OCI-LY3 (cell line): Measurements from ENCODE around the gene DEFB131A.
"Not testable (repeated sequence)": the region's sequence is repeated elsewhere in the genome, so short reads cannot be mapped to it uniquely, and the experiment has no call there.

Experiments used
- H2AFZ ChIP-seq: fragments of 200-600, 300-600 bp; shearing (Covaris generic); 2 replicates; pipeline ENCODE4 v1.6.0; 2014; ENCODE audit warnings: antibody characterized with exemption, low read depth, low read length
- H3K27ac ChIP-seq: fragments of 200-600, 300-600 bp; sonication (generic); 2 replicates; pipeline ENCODE4 v1.5.1; 2014; ENCODE audit warnings: mild to moderate bottlenecking, low read length, moderate library complexity, mixed read lengths
- H3K27me3 ChIP-seq: fragments of 200-600, 300-600 bp; sonication (generic); 2 replicates; pipeline ENCODE4 v1.6.1; 2014; ENCODE audit warnings: low read depth, low read length, mixed read lengths
- H3K36me3 ChIP-seq: fragments of 200-600, 300-600 bp; sonication (generic); replicated peaks from 2 replicates; pipeline ENCODE3; 2014; ENCODE audit warnings: low read depth, low read length, mixed read lengths
- H3K4me1 ChIP-seq: fragments of 300-600, 200-600 bp; sonication (generic); 2 replicates; pipeline ENCODE4 v1.6.1; 2014; ENCODE audit warnings: low read length, mixed read lengths
- H3K4me2 ChIP-seq: fragments of 200-600, 300-600 bp; sonication (generic); 2 replicates; pipeline ENCODE4 v1.6.1; 2014; ENCODE audit warnings: low read length, mixed read lengths
- H3K4me3 ChIP-seq: fragments of 300-600, 200-600 bp; sonication (generic); 2 replicates; pipeline ENCODE4 v1.5.1; 2014; ENCODE audit warnings: antibody characterized with exemption, mild to moderate bottlenecking, low read length, moderate library complexity
- H3K79me2 ChIP-seq: fragments of 300-600, 200-600 bp; shearing (Covaris generic); 2 replicates; pipeline ENCODE4 v1.6.1; 2014; ENCODE audit warnings: mild to moderate bottlenecking, low read length, mixed read lengths
- H3K9ac ChIP-seq: fragments of 300-600, 200-600 bp; shearing (Covaris generic); 2 replicates; pipeline ENCODE4 v1.6.0; 2014; ENCODE audit warnings: mild to moderate bottlenecking, low read length, moderate library complexity
- H3K9me3 ChIP-seq: fragments of 200-600, 300-600 bp; shearing (Covaris generic); 2 replicates; pipeline ENCODE4 v1.6.1; 2014; ENCODE audit warnings: low read length, mixed read lengths; ENCODE audit not compliant: insufficient read depth
- H4K20me1 ChIP-seq: fragments of 200-600, 300-600 bp; sonication (generic); 2 replicates; pipeline ENCODE4 v1.6.1; 2016; ENCODE audit warnings: low read length, mixed read lengths; ENCODE audit not compliant: insufficient read depth

Gene DEFB131A

GRCh38 chr4:9442355-9442754, 1.9 kb upstream of the DEFB131A start:
- not testable (repeated sequence) for H2AFZ ChIP-seq, H4K20me1 ChIP-seq, H3K36me3 ChIP-seq, H3K4me1 ChIP-seq, H3K27ac ChIP-seq, H3K27me3 ChIP-seq, H3K4me2 ChIP-seq, H3K79me2 ChIP-seq, H3K9me3 ChIP-seq, H3K9ac ChIP-seq, H3K4me3 ChIP-seq

DNA sequence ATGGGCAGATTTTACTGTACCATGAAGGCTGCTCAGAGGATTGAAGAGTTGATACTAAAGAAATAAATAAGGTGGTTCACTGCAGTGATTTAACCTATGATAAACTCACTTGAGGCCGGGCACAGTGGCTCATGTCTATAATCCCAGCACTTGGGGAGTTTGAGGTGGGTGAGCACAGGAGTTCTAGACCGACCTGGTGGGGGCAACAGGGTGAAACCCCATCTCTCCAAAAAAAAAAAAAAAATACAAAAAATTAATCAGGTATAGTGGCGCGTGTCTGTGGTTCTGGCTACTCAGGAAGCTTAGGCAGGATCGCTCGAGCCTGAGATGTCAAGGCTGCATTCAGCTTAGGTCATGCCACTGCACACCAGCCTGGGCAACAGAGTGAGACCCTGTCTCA, 467 bp downstream of the DEFB131A start:
- not testable (repeated sequence) for H3K27ac ChIP-seq, H3K9me3 ChIP-seq, H4K20me1 ChIP-seq, H3K9ac ChIP-seq, H3K4me2 ChIP-seq, H2AFZ ChIP-seq, H3K27me3 ChIP-seq, H3K4me1 ChIP-seq, H3K79me2 ChIP-seq, H3K36me3 ChIP-seq, H3K4me3 ChIP-seq

DNA sequence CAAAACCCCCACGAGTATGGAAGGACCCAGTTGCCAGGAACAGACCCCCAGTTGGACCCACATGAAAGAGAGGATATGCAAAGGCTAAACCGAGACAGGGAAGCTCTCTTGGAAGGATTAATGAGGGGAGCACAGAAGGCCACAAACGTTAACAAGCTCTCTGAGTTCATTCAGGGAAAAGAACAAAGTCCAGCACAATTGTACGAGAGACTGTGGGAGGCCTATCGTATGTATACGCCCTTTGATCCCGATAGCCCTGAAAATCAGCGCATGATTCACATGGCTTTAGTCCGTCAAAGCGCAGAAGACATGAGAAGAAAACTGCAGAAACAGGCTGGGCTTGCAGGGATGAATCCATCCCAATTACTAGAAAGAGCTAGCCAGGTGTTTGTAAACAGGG, 8.0 kb downstream of the DEFB131A start:
- not testable (repeated sequence) for H3K36me3 ChIP-seq, H3K4me3 ChIP-seq, H3K9ac ChIP-seq, H3K9me3 ChIP-seq, H3K79me2 ChIP-seq, H2AFZ ChIP-seq, H3K4me1 ChIP-seq, H4K20me1 ChIP-seq, H3K4me2 ChIP-seq, H3K27me3 ChIP-seq, H3K27ac ChIP-seq

DNA sequence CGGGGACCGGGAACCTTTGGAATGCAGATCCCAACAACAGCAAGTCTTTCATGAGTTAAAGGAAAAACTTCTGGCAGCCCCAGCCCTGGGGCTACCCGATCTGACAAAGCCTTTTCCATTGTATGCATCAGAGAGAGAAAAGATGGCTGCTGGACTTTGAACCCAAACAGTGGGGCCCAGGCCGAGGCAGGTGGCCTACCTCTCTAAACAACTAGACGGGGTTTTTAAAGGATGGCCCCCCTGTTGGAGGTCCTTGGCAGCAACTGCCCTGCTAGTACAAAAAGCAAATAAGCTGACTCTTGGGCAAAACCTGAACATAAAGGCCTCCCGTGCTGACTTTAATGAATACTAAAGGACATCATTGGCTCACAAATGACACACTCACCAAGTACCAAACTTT, 10.1 kb downstream of the DEFB131A start:
- H3K4me1 ChIP-seq, H3K9me3 ChIP-seq, H3K36me3 ChIP-seq, H4K20me1 ChIP-seq, H3K27ac ChIP-seq, H2AFZ ChIP-seq, H3K9ac ChIP-seq, H3K4me3 ChIP-seq, H3K79me2 ChIP-seq, H3K4me2 ChIP-seq, H3K27me3 ChIP-seq: not testable (repeated sequence)

DNA sequence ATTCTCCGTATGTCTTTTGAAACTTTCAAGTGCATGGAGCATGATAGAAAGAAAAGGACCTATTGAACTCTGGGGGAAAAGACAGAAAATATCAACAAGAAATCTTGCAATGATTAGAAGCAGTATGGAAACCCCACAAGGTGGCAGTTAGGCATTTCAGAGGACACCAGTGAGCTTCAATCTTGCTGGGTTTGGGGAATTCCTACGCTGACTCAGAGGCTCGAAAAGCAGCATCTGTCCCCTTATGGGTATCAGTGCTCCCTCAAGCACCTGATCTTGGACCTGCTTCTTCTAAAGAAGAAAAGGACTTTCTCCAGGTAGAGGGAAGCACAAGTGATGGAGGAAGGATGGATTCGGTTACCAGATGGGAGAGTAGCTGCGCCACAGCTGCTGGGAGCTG, 10.8 kb downstream of the DEFB131A start:
- not testable (repeated sequence) for H3K27ac ChIP-seq, H4K20me1 ChIP-seq, H3K27me3 ChIP-seq, H3K4me3 ChIP-seq, H3K9me3 ChIP-seq, H3K9ac ChIP-seq, H3K36me3 ChIP-seq, H3K4me1 ChIP-seq, H3K79me2 ChIP-seq, H3K4me2 ChIP-seq, H2AFZ ChIP-seq

GRCh38 chr4:9479466-9479865, 35.3 kb downstream of the DEFB131A start:
- H3K36me3 ChIP-seq, H3K4me2 ChIP-seq, H3K79me2 ChIP-seq, H3K27ac ChIP-seq, H4K20me1 ChIP-seq, H3K4me3 ChIP-seq, H3K27me3 ChIP-seq, H3K4me1 ChIP-seq, H3K9ac ChIP-seq, H2AFZ ChIP-seq, H3K9me3 ChIP-seq: not testable (repeated sequence)

DNA sequence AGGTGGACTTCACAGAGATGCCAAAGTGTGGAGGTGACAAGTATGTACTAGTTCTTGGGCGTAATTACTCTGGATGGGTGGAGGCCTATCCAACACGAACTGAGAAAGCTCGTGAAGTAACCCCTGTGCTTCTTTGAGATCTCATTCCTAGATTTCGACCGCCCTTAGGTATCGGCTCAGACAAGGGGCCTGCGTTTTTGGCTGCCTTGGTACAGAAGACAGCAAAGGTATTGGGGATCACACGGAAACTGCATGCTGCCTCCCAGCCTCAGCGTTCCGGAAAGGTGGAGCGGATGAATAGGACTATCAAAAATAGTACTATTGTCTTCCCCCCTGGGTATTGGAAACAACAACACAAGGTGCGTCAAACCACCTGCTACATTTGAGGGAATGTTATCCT, 35.9 kb downstream of the DEFB131A start:
- not testable (repeated sequence) for H3K27me3 ChIP-seq, H3K27ac ChIP-seq, H3K4me3 ChIP-seq, H3K79me2 ChIP-seq, H3K4me2 ChIP-seq, H3K4me1 ChIP-seq, H4K20me1 ChIP-seq, H3K9ac ChIP-seq, H2AFZ ChIP-seq, H3K9me3 ChIP-seq, H3K36me3 ChIP-seq

DNA sequence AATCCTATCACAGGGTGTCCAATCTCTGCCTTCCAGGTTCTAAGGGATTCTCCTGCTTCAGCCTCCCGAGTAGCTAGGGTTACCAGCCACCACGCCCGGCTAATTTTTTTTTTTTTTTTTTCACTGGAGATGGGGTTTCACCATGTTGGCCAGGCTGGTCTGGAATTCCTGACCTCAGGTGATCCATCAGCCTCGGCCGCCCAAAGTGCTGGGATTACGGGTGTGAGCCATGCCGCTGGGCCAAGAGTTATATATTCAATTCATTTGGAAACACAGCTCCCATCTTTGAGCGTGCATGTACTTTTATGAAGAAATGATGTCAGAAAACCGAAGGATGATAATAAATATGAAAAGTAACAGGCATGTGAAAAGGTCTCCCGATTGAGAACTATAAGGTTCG, 38.7 kb downstream of the DEFB131A start:
- H2AFZ ChIP-seq, H3K4me3 ChIP-seq, H3K27me3 ChIP-seq, H3K9ac ChIP-seq, H4K20me1 ChIP-seq, H3K4me1 ChIP-seq, H3K4me2 ChIP-seq, H3K36me3 ChIP-seq, H3K27ac ChIP-seq, H3K9me3 ChIP-seq, H3K79me2 ChIP-seq: not testable (repeated sequence)

- not testable (repeated sequence) for H4K20me1 ChIP-seq, H3K36me3 ChIP-seq, H3K4me1 ChIP-seq, H3K79me2 ChIP-seq, H3K4me2 ChIP-seq, H3K9me3 ChIP-seq, H2AFZ ChIP-seq, H3K4me3 ChIP-seq, H3K9ac ChIP-seq, H3K27me3 ChIP-seq, H3K27ac ChIP-seq
Observed at GRCh38 chr4:9483682-9484081, 39.5 kb downstream of the DEFB131A start.

- H4K20me1 ChIP-seq, H3K27me3 ChIP-seq, H3K27ac ChIP-seq, H3K4me3 ChIP-seq, H3K4me2 ChIP-seq, H3K36me3 ChIP-seq, H3K9me3 ChIP-seq, H3K9ac ChIP-seq, H2AFZ ChIP-seq, H3K4me1 ChIP-seq, H3K79me2 ChIP-seq: not testable (repeated sequence)
Observed at GRCh38 chr4:9486880-9487279, 42.7 kb downstream of the DEFB131A start.
